ENCODE data around the gene VOPP1. TPM values are rescaled to one million over a fixed set of nuclear protein-coding genes. Genes with fewer than 3 reads are reported as not detected.

VOPP1 gene
- total RNA-seq, 2 experiments from 2014 or later, result 49.6 to 53.1 TPM

DNA sequence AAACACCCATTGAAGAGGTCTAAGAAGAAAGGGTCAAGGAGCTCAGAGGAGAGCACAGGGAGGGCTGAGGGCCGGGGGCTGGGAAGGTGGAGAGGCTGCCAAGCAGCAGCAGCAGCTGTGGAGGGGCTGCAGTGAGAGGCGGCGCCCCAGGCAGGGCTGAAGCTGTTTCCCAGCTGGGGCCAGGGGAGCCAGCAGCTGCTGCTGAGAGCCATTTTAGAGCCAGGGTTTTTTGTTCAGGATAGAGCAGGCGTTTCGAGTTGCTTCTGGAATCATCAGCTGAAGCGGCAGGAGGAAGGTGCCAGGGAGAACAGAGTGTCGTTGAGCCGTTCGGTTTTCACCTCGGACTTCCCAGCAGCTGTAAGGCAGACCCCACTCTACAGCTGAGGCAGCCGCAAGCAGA, 144.5 kb downstream of the VOPP1 start:
- H3K27me3 Mint-ChIP-seq, result no peaks in the 10 kb centered on the region
- Histone ChIP-seq H3K36me3 (ENCODE audit: insufficient read depth, low read length) (peaks cover 12% of the 10 kb centered on the region), H3K27ac (ENCODE audit: low read depth in 1 of 2, low read length in 2 of 2) (no peak overlapping the region), H3K4me3 (ENCODE audit: low read length) (no peak overlapping the region), H3K27me3 (ENCODE audit: control insufficient read depth in 1 of 2, insufficient read depth in 2 of 2, low read length in 2 of 2) (no peaks in the 10 kb centered on the region), H3K9me3 (ENCODE audit: control insufficient read depth in 1 of 2, insufficient read depth in 1 of 2, low read length in 2 of 2) (no peaks in the 10 kb centered on the region), H3K4me1 (ENCODE audit: insufficient read depth, low read length) (peaks cover 2% of the 10 kb centered on the region)
- no peak overlapping the region for H3K4me3 Mint-ChIP-seq
- H3K27ac Mint-ChIP-seq, result no peak overlapping the region
- ATAC-seq (ENCODE audit: poor library complexity) (no peak), DNase-seq (no peak)
- H3K36me3 Mint-ChIP-seq (ENCODE audit: low read depth), result peaks cover 18% of the 10 kb centered on the region
- no peaks in the 10 kb centered on the region for H3K9me3 Mint-ChIP-seq
- TF ChIP-seq, protein P1, sequence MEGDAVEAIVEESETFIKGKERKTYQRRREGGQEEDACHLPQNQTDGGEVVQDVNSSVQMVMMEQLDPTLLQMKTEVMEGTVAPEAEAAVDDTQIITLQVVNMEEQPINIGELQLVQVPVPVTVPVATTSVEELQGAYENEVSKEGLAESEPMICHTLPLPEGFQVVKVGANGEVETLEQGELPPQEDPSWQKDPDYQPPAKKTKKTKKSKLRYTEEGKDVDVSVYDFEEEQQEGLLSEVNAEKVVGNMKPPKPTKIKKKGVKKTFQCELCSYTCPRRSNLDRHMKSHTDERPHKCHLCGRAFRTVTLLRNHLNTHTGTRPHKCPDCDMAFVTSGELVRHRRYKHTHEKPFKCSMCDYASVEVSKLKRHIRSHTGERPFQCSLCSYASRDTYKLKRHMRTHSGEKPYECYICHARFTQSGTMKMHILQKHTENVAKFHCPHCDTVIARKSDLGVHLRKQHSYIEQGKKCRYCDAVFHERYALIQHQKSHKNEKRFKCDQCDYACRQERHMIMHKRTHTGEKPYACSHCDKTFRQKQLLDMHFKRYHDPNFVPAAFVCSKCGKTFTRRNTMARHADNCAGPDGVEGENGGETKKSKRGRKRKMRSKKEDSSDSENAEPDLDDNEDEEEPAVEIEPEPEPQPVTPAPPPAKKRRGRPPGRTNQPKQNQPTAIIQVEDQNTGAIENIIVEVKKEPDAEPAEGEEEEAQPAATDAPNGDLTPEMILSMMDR (IDR thresholded peaks at IDR 0.05), result no peak
- CTCF ChIA-PET, result no interaction called here
- peaks cover 2% of the 10 kb centered on the region for H3K4me1 Mint-ChIP-seq (ENCODE audit: low read depth)
- POLR2A ChIA-PET, result no interaction called here
- intact Hi-C loops (cut with DNase I, micrococcal nuclease), result no loop called here

- no peak for DNase-seq
- Histone ChIP-seq H3K4me3 (ENCODE audit: low read length) (no peak overlapping the region), H3K27me3 (ENCODE audit: control insufficient read depth in 1 of 2, insufficient read depth in 2 of 2, low read length in 2 of 2) (no peaks in the 10 kb centered on the region), H3K27ac (ENCODE audit: low read depth in 1 of 2, low read length in 2 of 2) (no peak overlapping the region), H3K36me3 (ENCODE audit: insufficient read depth, low read length) (peaks cover 12% of the 10 kb centered on the region), H3K9me3 (ENCODE audit: control insufficient read depth in 1 of 2, insufficient read depth in 1 of 2, low read length in 2 of 2) (no peaks in the 10 kb centered on the region), H3K4me1 (ENCODE audit: insufficient read depth, low read length) (no peaks in the 10 kb centered on the region)
- TF ChIP-seq, protein P1 (IDR thresholded peaks at IDR 0.05), result no peak
- ChIA-PET POLR2A (no interaction called here), CTCF (no interaction called here)
- peaks cover 22% of the 10 kb centered on the region for H3K36me3 Mint-ChIP-seq (ENCODE audit: low read depth)
- no peaks in the 10 kb centered on the region for H3K9me3 Mint-ChIP-seq
- intact Hi-C loops (cut with DNase I, micrococcal nuclease), result no loop called here
- no peaks in the 10 kb centered on the region for H3K4me1 Mint-ChIP-seq (ENCODE audit: low read depth)
- no peak overlapping the region for H3K27ac Mint-ChIP-seq
- ATAC-seq (ENCODE audit: poor library complexity), result no peak
- no peak overlapping the region for H3K4me3 Mint-ChIP-seq
- H3K27me3 Mint-ChIP-seq, result no peaks in the 10 kb centered on the region
These were observed 145.0 kb downstream of the VOPP1 start for GRCh38 chr7:55427342-55427741.

GRCh38 chr7:55426676-55427075, 145.6 kb downstream of the VOPP1 start:
- POLR2A ChIA-PET, result no interaction called here
- no peak for ATAC-seq (ENCODE audit: poor library complexity)
- Histone ChIP-seq H3K9me3 (ENCODE audit: control insufficient read depth in 1 of 2, insufficient read depth in 1 of 2, low read length in 2 of 2) (no peaks in the 10 kb centered on the region), H3K4me3 (ENCODE audit: low read length) (no peak overlapping the region), H3K27me3 (ENCODE audit: control insufficient read depth in 1 of 2, insufficient read depth in 2 of 2, low read length in 2 of 2) (no peaks in the 10 kb centered on the region), H3K27ac (ENCODE audit: low read depth in 1 of 2, low read length in 2 of 2) (no peak overlapping the region), H3K36me3 (ENCODE audit: insufficient read depth, low read length) (peaks cover 12% of the 10 kb centered on the region), H3K4me1 (ENCODE audit: insufficient read depth, low read length) (no peaks in the 10 kb centered on the region)
- no peaks in the 10 kb centered on the region for H3K27me3 Mint-ChIP-seq
- intact Hi-C loops (cut with DNase I, micrococcal nuclease), result no loop called here
- H3K4me3 Mint-ChIP-seq, result no peak overlapping the region
- no peaks in the 10 kb centered on the region for H3K9me3 Mint-ChIP-seq
- H3K4me1 Mint-ChIP-seq (ENCODE audit: low read depth), result no peaks in the 10 kb centered on the region
- CTCF ChIA-PET, result interaction anchor here (0.8 kb wide), 1 partner anchor 11 kb away, joined by 3 read pairs; no protein-coding TSS in a partner anchor
- no peak overlapping the region for H3K27ac Mint-ChIP-seq
- peaks cover 24% of the 10 kb centered on the region for H3K36me3 Mint-ChIP-seq (ENCODE audit: low read depth)
- DNase-seq, result no peak
- TF ChIP-seq, protein P1 (IDR thresholded peaks at IDR 0.05), result no peak

All from CD4-positive, alpha-beta T cell (primary cell).